A549 (cell line): ENCODE results near the gene PLIN4. TPM values are rescaled to one million over a fixed set of nuclear protein-coding genes. Genes with fewer than 3 reads are reported as not detected.
A peak's percentile ranks its signal among the peaks of the same experiment; 100 is the strongest.

Source experiments
- ATAC-seq, 2 experiments: fragments of 200-7000 bp in 1 of 2; fragments of >200 bp in 1 of 2; cut with Nextera tagmentation in 1 of 2; cut with Tn5 transposase in 1 of 2; 3 replicates each; pipeline versions ENCODE4 v1.8.0 to v1.9.1; 2018 to 2020; ENCODE audit warnings: mild to moderate bottlenecking in 1 of 2, moderate library complexity in 1 of 2
- CTCF ChIA-PET: fragments of 300-600 bp; sonication (Branson Sonifier 250); formaldehyde crosslinking; extraction: SDS; loops from one replicate; lab custom pipeline; 2021; ENCODE audit warnings: antibody characterized with exemption, inconsistent platforms; lab: Yijun Ruan, JAX
- POLR2A ChIA-PET: fragments of 350-600 bp; formaldehyde crosslinking; extraction: SDS; loops from one replicate; lab custom pipeline; 2021; ENCODE audit warnings: antibody characterized with exemption, inconsistent platforms; lab: Yijun Ruan, JAX
- DNase-seq, 2 experiments: peaks; one replicate each; pipeline versions ENCODE4 v3.0.0 to v3.0.0-alpha.2; 2011 to 2016; ENCODE audit warnings: low read depth in 1 of 2, low spot score in 1 of 2
- FAIRE-seq: peaks from 2 replicates; lab custom pipeline; 2011; peaks lifted over from hg19 to GRCh38; lab: Jason Lieb, UNC
- H3K27ac ChIP-seq, 2 experiments: fragments of >200 bp; sonication (Bioruptor Twin); formaldehyde crosslinking; 3 replicates each; pipeline ENCODE4 v1.5.1; 2016 to 2017
- H3K4me1 ChIP-seq: fragments of >200 bp; sonication (Bioruptor Twin); formaldehyde crosslinking; 3 replicates; pipeline ENCODE4 v1.6.1; 2016
- H3K4me2 ChIP-seq: fragments of >200 bp; sonication (Bioruptor Twin); formaldehyde crosslinking; 3 replicates; pipeline ENCODE4 v1.6.1; 2016
- H3K4me3 ChIP-seq: fragments of >200 bp; sonication (Bioruptor Twin); formaldehyde crosslinking; 3 replicates; pipeline ENCODE4 v1.5.1; 2016
- H3K9me3 ChIP-seq: fragments of >200 bp; sonication (Bioruptor Twin); formaldehyde crosslinking; 3 replicates; pipeline ENCODE4 v1.6.1; 2016
- BCL3 ChIP-seq: fragments of >200 bp; sonication (Bioruptor Twin); formaldehyde crosslinking; IDR thresholded peaks from 3 replicates; pipeline ENCODE4 v1.6.1; 2016
- CHD2 ChIP-seq: fragments of 150-350 bp; IDR thresholded peaks from 2 replicates; pipeline ENCODE4 v1.6.1; 2014; ENCODE audit warnings: low read length; ENCODE audit not compliant: partially characterized antibody
- EHF ChIP-seq: fragments of 250-450 bp; sonication (Bioruptor Pico); IDR thresholded peaks from 2 replicates; pipeline ENCODE4 v1.5.0; 2020; ENCODE audit warnings: mild to moderate bottlenecking
- EP300 ChIP-seq, 2 experiments: fragments of >200 bp; sonication (Bioruptor Twin); formaldehyde crosslinking; IDR thresholded peaks; 2 replicates in 1 of 2; 3 replicates in 1 of 2; pipeline ENCODE4 v1.6.1; 2016 to 2017
- HDAC2 ChIP-seq: fragments of 200-600 bp; sonication (generic); IDR thresholded peaks from 2 replicates; pipeline ENCODE4 v1.6.1; 2016
- HES2 ChIP-seq: fragments of >200 bp; sonication (Bioruptor Twin); formaldehyde crosslinking; IDR thresholded peaks from 2 replicates; pipeline ENCODE4 v1.6.1; 2016
- HOXB13 ChIP-seq: fragments of 250-450 bp; sonication (Bioruptor Pico); IDR thresholded peaks from 2 replicates; pipeline ENCODE4 v1.5.0; 2020; ENCODE audit warnings: low read depth, mild to moderate bottlenecking, moderate library complexity
- HOXB5 ChIP-seq: fragments of 250-450 bp; sonication (Bioruptor Pico); IDR thresholded peaks from 2 replicates; pipeline ENCODE4 v1.5.0; 2020; ENCODE audit warnings: mild to moderate bottlenecking, moderate library complexity
- MYC ChIP-seq: IDR thresholded peaks from 2 replicates; pipeline ENCODE4 v1.6.1; 2012; ENCODE audit warnings: mild to moderate bottlenecking, inconsistent platforms, low read length, improper control_type of control experiment, borderline replicate concordance
- NFE2L2 ChIP-seq: fragments of 150-350 bp; conservative IDR thresholded peaks from 2 replicates; pipeline ENCODE4 v1.6.1; 2014; ENCODE audit warnings: low read length
- NPAS2 ChIP-seq: fragments of 250-450 bp; sonication (Bioruptor Pico); IDR thresholded peaks from 2 replicates; pipeline ENCODE4 v1.8.0; 2022; ENCODE audit warnings: mild to moderate bottlenecking, moderate library complexity, borderline replicate concordance
- PHF8 ChIP-seq: fragments of 200-600 bp; sonication (generic); IDR thresholded peaks from 2 replicates; pipeline ENCODE4 v1.6.1; 2016; ENCODE audit warnings: low read depth, mild to moderate bottlenecking, antibody characterized with exemption, moderate library complexity, borderline replicate concordance
- POLR2A ChIP-seq: IDR thresholded peaks from 2 replicates; pipeline ENCODE4 v1.6.1; 2012; ENCODE audit warnings: mild to moderate bottlenecking, low read length
- RARB ChIP-seq: fragments of 250-450 bp; sonication (Bioruptor Pico); IDR thresholded peaks from 2 replicates; pipeline ENCODE4 v1.8.0; 2021; ENCODE audit warnings: mild to moderate bottlenecking, moderate library complexity
- RFX5 ChIP-seq: fragments of 450-650 bp; IDR thresholded peaks from 2 replicates; pipeline ENCODE4 v1.7.1; 2014; ENCODE audit warnings: antibody characterized with exemption, mild to moderate bottlenecking, moderate library complexity
- RNF2 ChIP-seq: fragments of 200-600 bp; sonication (generic); IDR thresholded peaks from 2 replicates; pipeline ENCODE4 v1.6.1; 2016; ENCODE audit warnings: low read depth, mild to moderate bottlenecking, antibody characterized with exemption, moderate library complexity, borderline replicate concordance
- SMC3 ChIP-seq: fragments of >200 bp; sonication (Bioruptor Twin); formaldehyde crosslinking; IDR thresholded peaks from 3 replicates; pipeline ENCODE4 v1.6.1; 2018; ENCODE audit warnings: inconsistent platforms
- SREBF2 ChIP-seq: fragments of 450-650 bp; IDR thresholded peaks from 2 replicates; pipeline ENCODE4 v1.6.1; 2014; ENCODE audit warnings: mild to moderate bottlenecking, moderate library complexity
- TP53 ChIP-seq: fragments of 250-450 bp; sonication (Bioruptor Pico); IDR thresholded peaks from 2 replicates; pipeline ENCODE4 v1.5.0; 2021; ENCODE audit warnings: mild to moderate bottlenecking, moderate library complexity
- ZSCAN20 ChIP-seq: fragments of 250-450 bp; sonication (Bioruptor Pico); IDR thresholded peaks from 2 replicates; pipeline ENCODE4 v1.8.0; 2022; ENCODE audit warnings: mild to moderate bottlenecking, moderate library complexity
- WGBS: methylation state at CpG from one replicate; pipeline ENCODE4 v1.1.6; 2017; ENCODE audit errors: missing lambda C conversion rate; 5-methylcytosine and 5-hydroxymethylcytosine counted together
- polyA plus RNA-seq, 4 experiments: library from polyadenylated mRNA; depleted of rRNA in 3 of 4; stranded (reverse); fragments of >200 nt; fragmentation: RNase III in 1 of 4; extraction: RNeasy Plus Mini Kit Qiagen cat#74134 plus additional on column Dnase treatment in 1 of 4; gene quantifications; 2 replicates in 3 of 4; 3 replicates in 1 of 4; pipeline ENCODE4 v1.2.3, GENCODE V29; 2011 to 2017

PLIN4 gene
- polyA plus RNA-seq, 2 of the 4 experiments (the other 2 are of a cell fraction) = 0.04 to 0.23 TPM

GRCh38 chr19:4454747-4455718 is 63.3 kb downstream of the PLIN4 start:
- H3K4me3 ChIP-seq = no peak overlapping the region
- no peak for DNase-seq
- peaks cover 14% of the 10 kb centered on the region; the same call in 2 of the 3 replicates for H3K4me1 ChIP-seq
- ChIA-PET CTCF (interaction anchor here (0.9 kb wide), 1 partner anchor 79 kb away, joined by 3 read pairs; no protein-coding TSS in a partner anchor), POLR2A (no interaction called here)
- no peak for ATAC-seq
- H3K9me3 ChIP-seq = no peaks in the 10 kb centered on the region
- peak overlapping the region in 1 of 2 experiments; percentile 31; a peak in 1 of 6 replicates for H3K27ac ChIP-seq
- H3K4me2 ChIP-seq = no peak overlapping the region
- no peak for TF ChIP-seq ZSCAN20 (CRISPR knock-in tag)
- no peak for TF ChIP-seq CHD2
- no peak for TF ChIP-seq RNF2
- TF ChIP-seq SREBF2 = no peak
- no peak for TF ChIP-seq HOXB5
- TF ChIP-seq NFE2L2 = no peak
- TF ChIP-seq POLR2A = no peak
- no peak for TF ChIP-seq NPAS2 (CRISPR knock-in tag)
- TF ChIP-seq EP300 (IDR thresholded peaks at IDR 0.05) = no peak
- TF ChIP-seq HDAC2 = no peak
- no peak for TF ChIP-seq HES2
- TF ChIP-seq EHF (CRISPR knock-in tag) = no peak
- TF ChIP-seq RARB = no peak
- no peak for TF ChIP-seq HOXB13 (CRISPR knock-in tag)
- no peak for TF ChIP-seq PHF8
- no peak for TF ChIP-seq BCL3
- 85% methylated on average over 21 of the region's 29 CpGs for WGBS
- no peak for FAIRE-seq

- ChIA-PET POLR2A (no interaction called here), CTCF (interaction anchor here (0.9 kb wide), 1 partner anchor 78 kb away, joined by 3 read pairs; no protein-coding TSS in a partner anchor)
- H3K4me2 ChIP-seq = no peak overlapping the region
- peaks cover 14% of the 10 kb centered on the region; the same call in 2 of the 3 replicates for H3K4me1 ChIP-seq
- no peak for DNase-seq
- no peak overlapping the region for H3K4me3 ChIP-seq
- H3K9me3 ChIP-seq = no peaks in the 10 kb centered on the region
- TF ChIP-seq EHF (CRISPR knock-in tag) (no peak), TP53 (no peak), SMC3 (no peak), MYC (no peak), NPAS2 (CRISPR knock-in tag) (no peak), NFE2L2 (no peak), RFX5 (no peak)
- no peak for ATAC-seq
- H3K27ac ChIP-seq = no peak overlapping the region
- 85% methylated on average over 8 of the region's 34 CpGs for WGBS
- no peak for FAIRE-seq
These were observed 64.8 kb downstream of the PLIN4 start for GRCh38 chr19:4453232-4454179.
